IMR-90 (cell line): ENCODE data around the gene OTOA. TPM values are rescaled to one million over a fixed set of nuclear protein-coding genes. Genes with fewer than 3 reads are reported as not detected.
"Not testable (repeated sequence)": the region's sequence is repeated elsewhere in the genome, so short reads cannot be mapped to it uniquely, and the experiment has no call there.

ENCODE experiments used
- ATAC-seq: fragments of 200-7000 bp; cut with Tn5 transposase; 2 replicates; pipeline ENCODE4 v1.9.1; 2020; ENCODE audit warnings: low read depth, mild to moderate bottlenecking, moderate library complexity
- BruUV-seq: library from RNA; stranded (reverse); fragments of 400-500 nt; replicated peaks from 2 replicates; lab custom pipeline; 2021; lab: Mats Ljungman, UMichigan
- CTCF ChIA-PET: fragments of 300-600 bp; formaldehyde crosslinking; extraction: SDS; loops from one replicate; lab custom pipeline; 2021; ENCODE audit warnings: antibody characterized with exemption; lab: Yijun Ruan, JAX
- POLR2A ChIA-PET: fragments of 300-600 bp; sonication (Branson Sonifier 250); formaldehyde crosslinking; loops from one replicate; lab custom pipeline; 2022; ENCODE audit warnings: antibody characterized with exemption; ENCODE audit not compliant: unreplicated experiment; lab: Charles Lee
- DNase-seq: peaks from one replicate; pipeline ENCODE4 v3.0.0; 2013
- H2AFZ ChIP-seq: replicated peaks from 2 replicates; pipeline ENCODE3; 2013; ENCODE audit warnings: low read length, mild to moderate bottlenecking; ENCODE audit not compliant: poor library complexity
- H2AK5ac ChIP-seq: 2 replicates; pipeline ENCODE4 v1.6.1; 2013; ENCODE audit warnings: low read depth, low read length, inconsistent platforms
- H2AK9ac ChIP-seq: replicated peaks from 2 replicates; pipeline ENCODE3; 2013; ENCODE audit warnings: mild to moderate bottlenecking, low read depth, low read length, moderate library complexity; ENCODE audit not compliant: poor library complexity
- H2BK120ac ChIP-seq: 2 replicates; pipeline ENCODE4 v1.6.1; 2013; ENCODE audit warnings: low read depth, low read length, inconsistent platforms
- H2BK15ac ChIP-seq: 3 replicates; pipeline ENCODE4 v1.6.1; 2013; ENCODE audit warnings: low read depth, low read length, inconsistent platforms
- H2BK20ac ChIP-seq: 2 replicates; pipeline ENCODE4 v1.6.1; 2013; ENCODE audit warnings: low read depth, mild to moderate bottlenecking, inconsistent platforms, low read length, moderate library complexity
- H2BK5ac ChIP-seq: 2 replicates; pipeline ENCODE4 v1.6.1; 2013; ENCODE audit warnings: mild to moderate bottlenecking, low read depth, low read length, inconsistent platforms; ENCODE audit not compliant: poor library complexity, severe bottlenecking
- H3K14ac ChIP-seq: replicated peaks from 2 replicates; pipeline ENCODE4 v1.6.1; 2013; ENCODE audit warnings: low read depth, low read length, inconsistent platforms
- H3K18ac ChIP-seq: 2 replicates; pipeline ENCODE4 v1.6.1; 2013; ENCODE audit warnings: low read depth, low read length, control low read depth
- H3K23ac ChIP-seq: 2 replicates; pipeline ENCODE4 v1.6.1; 2013; ENCODE audit warnings: low read depth, low read length, inconsistent platforms
- H3K27ac ChIP-seq: 2 replicates; pipeline ENCODE4 v1.5.1; 2013; ENCODE audit warnings: mild to moderate bottlenecking, control low read depth, low read length; ENCODE audit not compliant: insufficient read depth
- H3K27me3 ChIP-seq: 2 replicates; pipeline ENCODE4 v1.6.1; 2013; ENCODE audit warnings: low read length; ENCODE audit not compliant: control insufficient read depth, insufficient read depth
- H3K36me3 ChIP-seq: 2 replicates; pipeline ENCODE4 v1.6.1; 2013; ENCODE audit warnings: low read length, mixed read lengths; ENCODE audit not compliant: control insufficient read depth, insufficient read depth
- H3K4ac ChIP-seq: 2 replicates; pipeline ENCODE4 v1.6.1; 2013; ENCODE audit warnings: low read depth, low read length, inconsistent platforms
- H3K4me1 ChIP-seq: 2 replicates; pipeline ENCODE4 v1.6.1; 2013; ENCODE audit warnings: low read length, mixed read lengths; ENCODE audit not compliant: control insufficient read depth, insufficient read depth
- H3K4me2 ChIP-seq: 2 replicates; pipeline ENCODE4 v1.6.1; 2013; ENCODE audit warnings: low read depth, mild to moderate bottlenecking, control low read depth, low read length, moderate library complexity
- H3K4me3 ChIP-seq: 2 replicates; pipeline ENCODE4 v1.5.1; 2013; ENCODE audit warnings: low read depth, mild to moderate bottlenecking, control low read depth, low read length, moderate library complexity; ENCODE audit not compliant: insufficient read depth
- H3K56ac ChIP-seq: 2 replicates; pipeline ENCODE4 v1.6.1; 2013; ENCODE audit warnings: low read length, inconsistent platforms; ENCODE audit not compliant: insufficient read depth; ENCODE audit errors: extremely low read depth
- H3K79me1 ChIP-seq, 2 experiments: 2 replicates each; pipeline ENCODE4 v1.6.1; 2013; ENCODE audit warnings: low read length in 2 of 2, inconsistent platforms in 1 of 2, low read depth in 1 of 2
- H3K9ac ChIP-seq: 2 replicates; pipeline ENCODE4 v1.6.1; 2013; ENCODE audit warnings: low read depth, low read length, control low read depth
- H3K9me1 ChIP-seq: 2 replicates; pipeline ENCODE4 v1.6.1; 2013; ENCODE audit warnings: low read length, inconsistent platforms; ENCODE audit not compliant: insufficient read depth
- H3K9me3 ChIP-seq: 2 replicates; pipeline ENCODE4 v1.6.1; 2013; ENCODE audit warnings: low read length; ENCODE audit not compliant: control insufficient read depth, insufficient read depth
- H4K20me1 ChIP-seq: 2 replicates; pipeline ENCODE4 v1.6.1; 2013; ENCODE audit warnings: low read length, inconsistent platforms; ENCODE audit not compliant: insufficient read depth
- H4K5ac ChIP-seq: 2 replicates; pipeline ENCODE4 v1.6.1; 2013; ENCODE audit warnings: mild to moderate bottlenecking, low read depth, low read length, control low read depth
- H4K8ac ChIP-seq, 2 experiments: 2 replicates each; pipeline ENCODE4 v1.6.1; 2013; ENCODE audit warnings: low read depth in 2 of 2, low read length in 2 of 2, control low read depth in 1 of 2, inconsistent platforms in 1 of 2
- H4K91ac ChIP-seq: 2 replicates; pipeline ENCODE4 v1.6.1; 2013; ENCODE audit warnings: low read depth, low read length, inconsistent platforms; ENCODE audit not compliant: insufficient read depth
- WGBS, 2 experiments: methylation state at CpG; one replicate each; pipeline versions ENCODE4 v1.1.5 to v1.1.7; 2013; ENCODE audit warnings: missing lambda C conversion rate in 2 of 2; ENCODE audit not compliant: insufficient read length in 1 of 2; ENCODE audit errors: extremely low coverage in 2 of 2; 5-methylcytosine and 5-hydroxymethylcytosine counted together
- dilution Hi-C: fragments of 300-500 bp; cut with HindIII; formaldehyde crosslinking; loops from one replicate; pipeline ENCODE4 v1.14.3; 2018; ENCODE audit warnings: low sequenced_read_pairs; ENCODE audit not compliant: unreplicated experiment
- in situ Hi-C: fragments of 300-500 bp; cut with MboI; formaldehyde crosslinking; loops from 3 replicates; pipeline ENCODE4 v1.14.3; 2019; ENCODE audit warnings: low sequenced_read_pairs, inconsistent platforms, mixed read lengths
- intact Hi-C: fragments of 100-400 bp; cut with micrococcal nuclease; formaldehyde crosslinking; loops from 2 replicates; pipeline ENCODE4 v1.10.0; 2022
- polyA plus RNA-seq, 3 experiments: library from polyadenylated mRNA; depleted of rRNA; stranded (reverse); fragments of >200 nt; gene quantifications; 2 replicates each; pipeline ENCODE4 v1.2.3, GENCODE V29; 2012; ENCODE audit warnings: low replicate concordance in 1 of 3
- total RNA-seq: library from RNA; depleted of rRNA; stranded (reverse); fragments of >200 nt; gene quantifications from 2 replicates; pipeline ENCODE4 v1.2.3, GENCODE V29; 2012

The OTOA gene
- total and polyA plus RNA-seq, 2 of the 4 experiments (the other 2 are of a cell fraction) = 0.02 TPM; not detected in 1

DNA sequence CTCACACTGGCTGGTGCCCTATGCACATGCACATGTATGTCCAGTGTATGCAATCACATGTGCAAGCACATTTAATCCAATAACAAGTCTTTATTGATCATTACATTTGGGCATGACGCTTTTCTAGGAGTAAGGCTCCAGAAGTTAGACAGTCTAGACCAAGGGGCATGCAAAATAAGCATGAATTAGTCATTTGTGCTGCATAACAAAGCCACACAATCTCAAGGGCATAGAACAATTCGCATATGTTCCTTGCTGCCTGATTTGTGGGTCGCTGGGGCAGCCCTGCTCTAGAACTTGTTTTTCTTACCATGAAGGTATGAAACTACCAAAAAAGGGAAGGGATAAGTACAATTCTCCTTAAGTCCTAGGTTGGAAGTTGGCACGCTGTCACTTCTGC is 67.5 kb downstream of the OTOA start:
- CTCF ChIA-PET, H2BK20ac ChIP-seq, H2BK120ac ChIP-seq, H3K9me1 ChIP-seq, H3K4me3 ChIP-seq, H3K9ac ChIP-seq, H3K4me2 ChIP-seq, DNase-seq, H2BK15ac ChIP-seq, BruUV-seq, H3K18ac ChIP-seq, intact Hi-C loops, H2AFZ ChIP-seq, H4K20me1 ChIP-seq, H3K36me3 ChIP-seq, H2AK9ac ChIP-seq, ATAC-seq, H3K4me1 ChIP-seq, in situ Hi-C loops, H3K14ac ChIP-seq, dilution Hi-C loops, H3K27me3 ChIP-seq, H3K9me3 ChIP-seq, H3K27ac ChIP-seq, H4K8ac ChIP-seq, H4K91ac ChIP-seq, POLR2A ChIA-PET, H4K5ac ChIP-seq, H2BK5ac ChIP-seq, H3K79me1 ChIP-seq, H3K4ac ChIP-seq, H3K56ac ChIP-seq, H2AK5ac ChIP-seq, H3K23ac ChIP-seq: not testable (repeated sequence)
- no CpG with 5 or more reads among the region's 4 CpGs for WGBS, 2 experiments

DNA sequence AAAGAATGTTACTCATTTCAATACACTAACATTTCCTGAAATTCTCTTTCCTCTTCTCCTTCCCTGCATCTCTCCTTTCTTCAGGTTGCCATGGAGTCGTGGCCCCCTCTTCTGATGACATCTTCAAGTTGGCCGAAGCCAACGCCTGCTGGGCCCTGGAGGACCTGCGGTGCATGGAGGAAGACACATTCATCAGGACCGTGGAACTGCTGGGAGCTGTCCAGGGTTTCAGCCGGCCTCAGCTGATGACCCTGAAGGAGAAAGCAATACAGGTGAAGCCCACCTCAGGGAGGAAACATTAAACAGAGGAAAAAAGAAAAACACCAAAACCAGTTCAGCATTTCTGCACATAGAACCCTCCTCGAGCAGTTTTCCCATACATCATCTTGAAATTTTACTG is 76.9 kb downstream of the OTOA start:
- BruUV-seq, H2AK5ac ChIP-seq, H3K23ac ChIP-seq, H3K9me3 ChIP-seq, H3K79me1 ChIP-seq, H4K8ac ChIP-seq, H3K4ac ChIP-seq, in situ Hi-C loops, H2BK15ac ChIP-seq, H3K27ac ChIP-seq, intact Hi-C loops, H3K14ac ChIP-seq, H3K27me3 ChIP-seq, H3K36me3 ChIP-seq, H2AFZ ChIP-seq, H3K18ac ChIP-seq, H4K91ac ChIP-seq, H3K4me1 ChIP-seq, H3K4me2 ChIP-seq, H2BK20ac ChIP-seq, CTCF ChIA-PET, H3K56ac ChIP-seq, POLR2A ChIA-PET, H4K20me1 ChIP-seq, dilution Hi-C loops, H2BK120ac ChIP-seq, H2BK5ac ChIP-seq, H3K4me3 ChIP-seq, H3K9me1 ChIP-seq, DNase-seq, H2AK9ac ChIP-seq, H3K9ac ChIP-seq, H4K5ac ChIP-seq: not testable (repeated sequence)
- ATAC-seq = peak; percentile 71
- no CpG with 5 or more reads among the region's 7 CpGs for WGBS, 2 experiments
